Neuron (in vitro differentiated cells): ENCODE measurements around the gene EIF4E3.

Source experiments
- H2AFZ ChIP-seq: one replicate; pipeline ENCODE4 v1.6.1; 2013; ENCODE audit warnings: low read depth, mild to moderate bottlenecking, inconsistent platforms, low read length, moderate library complexity
- H3K27me3 ChIP-seq: one replicate; pipeline ENCODE4 v1.6.1; 2013; ENCODE audit warnings: low read length; ENCODE audit not compliant: insufficient read depth
- H3K36me3 ChIP-seq: one replicate; pipeline ENCODE4 v1.6.1; 2013; ENCODE audit warnings: low read length; ENCODE audit not compliant: insufficient read depth
- H3K4me1 ChIP-seq: one replicate; pipeline ENCODE4 v1.6.1; 2013; ENCODE audit warnings: low read length; ENCODE audit not compliant: insufficient read depth
- H3K4me3 ChIP-seq: 2 replicates; pipeline ENCODE4 v1.5.1; 2013; ENCODE audit warnings: mild to moderate bottlenecking, low read length, moderate library complexity
- H3K9me3 ChIP-seq: one replicate; pipeline ENCODE4 v1.6.1; 2013; ENCODE audit warnings: low read length

EIF4E3 gene

DNA sequence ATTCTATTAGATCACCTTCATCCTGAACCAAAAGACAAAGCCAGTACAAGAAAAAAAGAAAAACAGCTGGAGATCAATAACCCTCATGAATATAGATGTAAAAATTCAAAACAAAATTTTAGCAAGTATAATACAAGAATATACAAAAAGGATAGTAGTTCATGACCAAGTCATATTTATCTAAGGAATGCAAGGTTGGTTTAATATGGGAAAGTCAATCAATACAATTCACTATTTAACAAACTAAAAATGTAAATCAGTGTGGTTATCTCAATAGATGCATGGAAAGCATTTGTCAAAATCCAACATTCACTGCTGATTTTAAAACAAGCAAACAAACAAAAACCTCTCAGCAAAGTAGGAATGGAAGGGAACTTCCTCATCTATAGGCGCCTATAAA lies 17.4 kb upstream of the EIF4E3 start:
- no peaks in the 10 kb centered on the region for H3K27me3 ChIP-seq
- no peak overlapping the region for H3K4me3 ChIP-seq
- peaks cover 2% of the 10 kb centered on the region for H3K9me3 ChIP-seq
- no peak overlapping the region for H2AFZ ChIP-seq
- H3K4me1 ChIP-seq: no peaks in the 10 kb centered on the region
- no peaks in the 10 kb centered on the region for H3K36me3 ChIP-seq

GRCh38 chr3:71734881-71735280 lies 9.7 kb upstream of the EIF4E3 start:
- H2AFZ ChIP-seq: no peak overlapping the region
- H3K27me3 ChIP-seq: peaks cover 6% of the 10 kb centered on the region
- no peaks in the 10 kb centered on the region for H3K9me3 ChIP-seq
- no peaks in the 10 kb centered on the region for H3K36me3 ChIP-seq
- H3K4me1 ChIP-seq: no peaks in the 10 kb centered on the region
- H3K4me3 ChIP-seq: no peak overlapping the region

GRCh38 chr3:71733319-71733718 lies 8.1 kb upstream of the EIF4E3 start:
- Histone ChIP-seq H3K4me3 (no peak overlapping the region), H2AFZ (no peak overlapping the region), H3K36me3 (no peaks in the 10 kb centered on the region), H3K4me1 (peaks cover 11% of the 10 kb centered on the region), H3K27me3 (peaks cover 6% of the 10 kb centered on the region), H3K9me3 (no peaks in the 10 kb centered on the region)

DNA sequence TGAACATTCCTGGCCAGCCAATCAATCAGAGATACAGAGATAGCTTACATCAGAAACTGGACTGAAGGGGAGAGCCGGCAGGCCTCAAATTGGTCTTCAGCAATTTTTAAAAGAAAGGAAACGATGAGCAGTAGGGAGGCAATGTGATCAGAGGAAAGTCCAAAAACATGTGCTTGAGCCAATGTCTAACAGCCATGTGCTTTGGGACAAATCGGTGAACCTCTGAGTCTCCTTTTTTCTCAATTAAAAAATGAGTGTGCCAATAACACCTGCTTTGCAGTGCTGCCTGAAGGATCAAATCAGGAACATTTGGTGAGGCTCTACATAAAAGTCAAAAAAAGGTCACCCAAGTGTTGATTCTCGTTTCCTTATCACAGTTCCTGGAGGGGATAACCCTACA lies 7.4 kb upstream of the EIF4E3 start:
- Histone ChIP-seq H3K4me3 (no peak overlapping the region), H2AFZ (no peak overlapping the region), H3K4me1 (peaks cover 13% of the 10 kb centered on the region), H3K9me3 (no peaks in the 10 kb centered on the region), H3K27me3 (peaks cover 6% of the 10 kb centered on the region), H3K36me3 (no peaks in the 10 kb centered on the region)

DNA sequence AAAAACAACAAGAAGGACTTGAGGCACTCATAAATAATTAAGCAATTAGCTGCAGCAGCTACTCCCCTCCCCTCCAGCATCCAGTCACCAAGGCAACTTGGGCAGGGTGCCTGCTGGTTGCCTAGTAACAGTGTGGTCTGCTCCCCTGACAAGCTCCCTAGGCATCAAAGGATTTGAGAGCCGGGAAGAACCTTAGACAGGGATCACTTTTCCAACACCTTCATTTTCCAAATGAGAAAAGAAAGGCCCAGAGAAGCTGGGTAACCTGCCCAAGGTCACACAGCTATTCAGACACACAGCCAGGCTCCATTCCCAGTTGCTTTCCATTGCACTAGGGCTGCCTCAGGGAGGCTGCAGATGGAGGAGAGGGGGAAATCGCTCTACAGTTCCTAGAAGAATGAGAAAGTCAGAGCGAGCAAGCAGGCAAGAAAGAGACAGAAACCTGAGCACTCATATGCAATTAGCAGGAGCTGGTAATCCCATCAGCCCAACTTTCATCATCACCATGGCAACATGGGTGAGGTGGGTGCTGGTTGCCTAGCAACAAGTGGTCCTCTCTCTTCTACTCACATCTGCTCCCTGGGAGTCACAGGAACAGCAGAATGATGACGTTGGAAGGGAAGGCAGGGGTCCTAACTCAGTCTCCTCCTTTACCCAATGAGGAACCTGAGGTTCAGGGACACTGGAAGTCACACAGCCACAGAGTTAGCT lies 3.6 kb upstream of the EIF4E3 start:
- Histone ChIP-seq H3K36me3 (no peaks in the 10 kb centered on the region), H3K4me3 (no peak overlapping the region), H3K4me1 (peaks cover 26% of the 10 kb centered on the region), H3K9me3 (no peaks in the 10 kb centered on the region), H2AFZ (no peak overlapping the region), H3K27me3 (peaks cover 19% of the 10 kb centered on the region)

GRCh38 chr3:71726146-71726545 lies 944 bp upstream of the EIF4E3 start:
- H2AFZ ChIP-seq: no peak overlapping the region
- peak overlapping the region; percentile 52 for H3K4me3 ChIP-seq
- no peaks in the 10 kb centered on the region for H3K36me3 ChIP-seq
- peaks cover 20% of the 10 kb centered on the region for H3K27me3 ChIP-seq
- H3K9me3 ChIP-seq: no peaks in the 10 kb centered on the region
- peaks cover 26% of the 10 kb centered on the region for H3K4me1 ChIP-seq

- Histone ChIP-seq H3K27me3 (peaks cover 21% of the 10 kb centered on the region), H3K9me3 (no peaks in the 10 kb centered on the region), H3K36me3 (no peaks in the 10 kb centered on the region), H3K4me3 (peak overlapping the region; percentile 57), H3K4me1 (peaks cover 26% of the 10 kb centered on the region), H2AFZ (peak overlapping the region; percentile 84)
Measured at GRCh38 chr3:71724584-71725270, 475 bp downstream of the EIF4E3 start.

DNA sequence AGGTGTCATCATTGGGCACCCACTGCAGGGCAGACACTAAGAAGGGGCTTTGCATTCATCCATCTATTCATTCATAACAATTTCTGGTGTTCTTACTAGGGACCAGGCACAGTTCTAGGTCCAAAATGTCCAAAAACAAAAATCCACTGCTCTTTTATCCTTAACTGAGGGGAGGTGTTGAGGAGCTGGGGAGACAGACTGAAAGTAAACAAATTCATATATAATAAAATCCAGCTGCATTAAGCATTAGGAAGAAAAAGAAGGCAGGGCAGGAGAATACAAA lies 1.1 kb downstream of the EIF4E3 start:
- Histone ChIP-seq H3K4me1 (peaks cover 22% of the 10 kb centered on the region), H3K36me3 (no peaks in the 10 kb centered on the region), H3K27me3 (peaks cover 21% of the 10 kb centered on the region), H3K9me3 (no peaks in the 10 kb centered on the region), H2AFZ (peak overlapping the region; percentile 84), H3K4me3 (peak overlapping the region; percentile 57)

DNA sequence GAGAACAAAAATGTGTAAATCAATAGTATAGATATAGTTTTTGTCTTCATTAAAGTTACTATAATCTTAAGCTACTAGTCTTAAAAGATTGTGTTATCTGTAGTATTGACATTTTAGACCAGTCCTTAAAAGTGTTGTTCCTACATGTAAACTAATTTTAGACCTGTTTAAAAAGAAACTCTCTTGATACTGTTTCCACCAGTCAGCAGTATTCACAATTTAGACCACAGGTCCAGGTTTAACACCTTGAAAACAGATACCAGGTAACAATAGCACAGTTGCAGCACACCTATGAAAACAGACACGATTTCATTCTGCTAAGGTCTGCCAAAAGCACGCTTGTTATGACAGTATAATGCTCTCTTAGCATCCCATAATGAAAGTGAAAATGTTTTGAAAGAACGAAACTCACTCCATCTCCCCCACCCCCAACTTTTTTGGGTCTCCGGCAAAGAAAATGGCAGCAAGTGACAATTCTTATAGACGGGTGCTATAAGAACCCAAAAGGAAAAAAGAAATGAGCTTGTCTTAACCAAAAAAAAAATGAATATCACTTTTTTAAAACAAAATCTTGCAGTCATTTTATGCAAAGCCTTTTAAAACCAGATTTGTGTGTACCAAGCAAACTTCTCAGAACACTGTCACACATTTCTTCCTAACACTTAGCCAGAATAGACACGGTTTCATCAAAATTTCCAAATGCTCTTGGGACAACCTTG lies 1.6 kb downstream of the EIF4E3 start:
- Histone ChIP-seq H3K27me3 (peaks cover 21% of the 10 kb centered on the region), H3K4me3 (peak overlapping the region; percentile 57)

GRCh38 chr3:71722693-71723092 lies 2.5 kb downstream of the EIF4E3 start:
- no peak overlapping the region for H2AFZ ChIP-seq
- H3K27me3 ChIP-seq: peaks cover 21% of the 10 kb centered on the region
- H3K9me3 ChIP-seq: no peaks in the 10 kb centered on the region
- no peaks in the 10 kb centered on the region for H3K36me3 ChIP-seq
- H3K4me3 ChIP-seq: no peak overlapping the region
- H3K4me1 ChIP-seq: peaks cover 13% of the 10 kb centered on the region

More for the DNA sequence above, 1.6 kb downstream of the EIF4E3 start:
- Histone ChIP-seq H3K36me3 (no peaks in the 10 kb centered on the region), H3K4me1 (peaks cover 17% of the 10 kb centered on the region), H2AFZ (no peak overlapping the region), H3K9me3 (no peaks in the 10 kb centered on the region)

- Histone ChIP-seq H3K4me3 (no peak overlapping the region), H3K36me3 (no peaks in the 10 kb centered on the region)
Measured at GRCh38 chr3:71721651-71722157, 3.5 kb downstream of the EIF4E3 start.

GRCh38 chr3:71721002-71721401 lies 4.2 kb downstream of the EIF4E3 start:
- H2AFZ ChIP-seq: no peak overlapping the region
- H3K4me1 ChIP-seq: peaks cover 13% of the 10 kb centered on the region
- H3K9me3 ChIP-seq: no peaks in the 10 kb centered on the region
- no peak overlapping the region for H3K4me3 ChIP-seq
- H3K27me3 ChIP-seq: peaks cover 17% of the 10 kb centered on the region
- no peaks in the 10 kb centered on the region for H3K36me3 ChIP-seq

More at GRCh38 chr3:71721651-71722157, 3.5 kb downstream of the EIF4E3 start:
- peaks cover 21% of the 10 kb centered on the region for H3K27me3 ChIP-seq
- no peak overlapping the region for H2AFZ ChIP-seq
- H3K9me3 ChIP-seq: no peaks in the 10 kb centered on the region
- H3K4me1 ChIP-seq: peaks cover 13% of the 10 kb centered on the region

DNA sequence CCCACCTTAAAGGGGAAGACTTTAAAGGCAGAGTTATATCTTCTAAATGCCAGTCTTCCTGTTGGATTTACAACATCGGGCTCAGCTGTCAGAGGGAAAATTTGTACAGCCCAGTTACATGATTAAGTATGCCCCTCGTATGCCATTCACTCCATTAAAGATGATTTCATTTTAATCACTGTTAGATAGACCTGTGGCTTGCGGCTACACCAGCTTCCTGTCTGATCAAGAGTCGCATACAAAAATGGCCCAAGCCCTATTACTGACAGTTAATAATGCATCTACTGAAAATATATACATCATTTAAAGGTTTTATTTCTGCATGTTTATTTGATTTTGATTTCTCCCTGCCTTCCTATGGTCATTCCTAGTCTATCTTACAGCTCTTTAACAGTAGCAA lies 7.1 kb downstream of the EIF4E3 start:
- no peak overlapping the region for H3K4me3 ChIP-seq
- no peaks in the 10 kb centered on the region for H3K4me1 ChIP-seq
- H3K9me3 ChIP-seq: no peaks in the 10 kb centered on the region
- H3K36me3 ChIP-seq: no peaks in the 10 kb centered on the region
- H3K27me3 ChIP-seq: peaks cover 8% of the 10 kb centered on the region
- H2AFZ ChIP-seq: no peak overlapping the region
